SK-N-SH treated with all-trans-retinoic acid at 6 μM for 48 hours (cell line): ENCODE measurements around the gene DMD.

Experiments
- ATAC-seq: fragments of 200-7000 bp; cut with Tn5 transposase; 3 replicates; pipeline ENCODE4 v1.9.1; 2020; ENCODE audit warnings: mild to moderate bottlenecking, moderate library complexity
- ARNTL ChIP-seq: fragments of 450-650 bp; formaldehyde crosslinking; IDR thresholded peaks from 2 replicates; pipeline ENCODE4 v1.5.0; 2020; ENCODE audit warnings: low read depth, mild to moderate bottlenecking, moderate library complexity, borderline replicate concordance
- BACH2 ChIP-seq: fragments of 250-450 bp; sonication (Bioruptor Pico); IDR thresholded peaks from 2 replicates; pipeline ENCODE4 v1.9.0; 2021; ENCODE audit warnings: mild to moderate bottlenecking, borderline replicate concordance
- CSDC2 ChIP-seq: fragments of 250-450 bp; sonication (Bioruptor Pico); IDR thresholded peaks from 2 replicates; pipeline ENCODE4 v1.5.0; 2020; ENCODE audit warnings: mild to moderate bottlenecking, moderate library complexity
- ESRRG ChIP-seq: fragments of 250-450 bp; sonication (Bioruptor Pico); IDR thresholded peaks from 2 replicates; pipeline ENCODE4 v1.6.1; 2021; ENCODE audit warnings: mild to moderate bottlenecking
- GLIS3 ChIP-seq: fragments of 250-450 bp; sonication (Bioruptor Pico); IDR thresholded peaks from 2 replicates; pipeline ENCODE4 v1.5.0; 2020; ENCODE audit warnings: mild to moderate bottlenecking, moderate library complexity
- ISL1 ChIP-seq: fragments of 250-450 bp; sonication (Bioruptor Pico); IDR thresholded peaks from 2 replicates; pipeline ENCODE4 v2.1.2; 2022; ENCODE audit warnings: mild to moderate bottlenecking, moderate library complexity
- OSR1 ChIP-seq: fragments of 250-450 bp; sonication (Bioruptor Pico); IDR thresholded peaks from 2 replicates; pipeline ENCODE4 v1.8.0; 2022; ENCODE audit warnings: moderate library complexity, mild to moderate bottlenecking, inconsistent platforms
- PPARA ChIP-seq: fragments of 250-450 bp; sonication (Bioruptor Pico); IDR thresholded peaks from 2 replicates; pipeline ENCODE4 v1.5.0; 2020; ENCODE audit warnings: mild to moderate bottlenecking, borderline replicate concordance
- RARB ChIP-seq: fragments of 250-450 bp; sonication (Bioruptor Pico); IDR thresholded peaks from 2 replicates; pipeline ENCODE4 v1.8.0; 2021; ENCODE audit warnings: mild to moderate bottlenecking, moderate library complexity
- SNAI2 ChIP-seq: fragments of 250-450 bp; sonication (Bioruptor Pico); IDR thresholded peaks from 2 replicates; pipeline ENCODE4 v1.5.0; 2020; ENCODE audit warnings: mild to moderate bottlenecking, moderate library complexity
- TCF4 ChIP-seq: fragments of 250-450 bp; sonication (Bioruptor Pico); IDR thresholded peaks from 2 replicates; pipeline ENCODE4 v1.8.0; 2021; ENCODE audit warnings: mild to moderate bottlenecking, moderate library complexity, borderline replicate concordance
- TOX ChIP-seq: fragments of 250-450 bp; sonication (Bioruptor Pico); IDR thresholded peaks from 2 replicates; pipeline ENCODE4 v1.8.0; 2021; ENCODE audit warnings: mild to moderate bottlenecking, moderate library complexity, borderline replicate concordance
- TSHZ2 ChIP-seq: fragments of 250-450 bp; sonication (Bioruptor Pico); IDR thresholded peaks from 2 replicates; pipeline ENCODE4 v1.5.0; 2020; ENCODE audit warnings: mild to moderate bottlenecking, moderate library complexity
- ZC3H10 ChIP-seq: fragments of 250-450 bp; sonication (Bioruptor Pico); IDR thresholded peaks from 2 replicates; pipeline ENCODE4 v1.5.1; 2021; ENCODE audit warnings: mild to moderate bottlenecking, moderate library complexity
- ZFP3 ChIP-seq: fragments of 250-450 bp; sonication (Bioruptor Pico); IDR thresholded peaks from 2 replicates; pipeline ENCODE4 v1.5.0; 2020; ENCODE audit warnings: mild to moderate bottlenecking, moderate library complexity
- ZFP30 ChIP-seq: fragments of 450-650 bp; formaldehyde crosslinking; IDR thresholded peaks from 2 replicates; pipeline ENCODE4 v1.5.0; 2022; ENCODE audit warnings: mild to moderate bottlenecking, moderate library complexity
- ZNF565 ChIP-seq: fragments of 450-650 bp; formaldehyde crosslinking; conservative IDR thresholded peaks from 2 replicates; pipeline ENCODE4 v1.5.0; 2020; ENCODE audit warnings: low read depth, mild to moderate bottlenecking, moderate library complexity
- ZNF70 ChIP-seq: fragments of 450-650 bp; formaldehyde crosslinking; IDR thresholded peaks from 2 replicates; pipeline ENCODE4 v1.5.0; 2020; ENCODE audit warnings: mild to moderate bottlenecking, moderate library complexity
- ZNF8 ChIP-seq: fragments of 450-650 bp; formaldehyde crosslinking; IDR thresholded peaks from 2 replicates; pipeline ENCODE4 v1.5.0; 2020; ENCODE audit warnings: mild to moderate bottlenecking, moderate library complexity
- TF ChIP-seq, protein P1 (sequence below): fragments of 250-450 bp; sonication (Bioruptor Pico); IDR thresholded peaks from 2 replicates; pipeline ENCODE4 v1.8.0; 2020; ENCODE audit warnings: mild to moderate bottlenecking, moderate library complexity, borderline replicate concordance
- TF ChIP-seq, protein P2 (sequence below): fragments of 250-450 bp; sonication (Bioruptor Pico); IDR thresholded peaks from 2 replicates; pipeline ENCODE4 v1.5.1; 2020; ENCODE audit warnings: low read depth, mild to moderate bottlenecking, moderate library complexity
- TF ChIP-seq, protein P3 (sequence below): fragments of 250-450 bp; sonication (Bioruptor Pico); IDR thresholded peaks from 2 replicates; pipeline ENCODE4 v1.5.1; 2021; ENCODE audit warnings: mild to moderate bottlenecking, moderate library complexity
- TF ChIP-seq, protein P4 (sequence below): fragments of 250-450 bp; sonication (Bioruptor Pico); IDR thresholded peaks from 2 replicates; pipeline ENCODE4 v1.8.0; 2021; ENCODE audit warnings: low read depth, mild to moderate bottlenecking, moderate library complexity, borderline replicate concordance

DMD gene

DNA sequence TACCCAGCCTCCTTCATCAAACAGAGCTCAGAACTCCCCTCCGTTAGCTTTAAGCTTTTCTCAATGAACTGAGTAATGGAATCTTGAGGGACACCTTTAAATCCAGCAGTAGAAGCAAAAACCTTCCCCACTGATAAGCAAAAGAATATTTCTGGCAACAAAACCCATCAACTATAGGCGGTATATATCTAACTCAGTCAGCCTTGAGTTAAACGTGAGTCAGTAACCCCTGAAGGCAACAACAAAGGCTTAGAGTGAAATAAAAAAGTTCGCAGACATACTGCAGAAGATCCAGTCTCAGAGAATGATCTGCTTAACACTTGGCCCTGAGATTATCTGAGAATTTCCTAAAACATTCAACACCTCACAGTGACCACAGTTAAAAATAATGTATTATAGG, 77.2 kb downstream of the DMD start:
- ATAC-seq: no peak
- TF ChIP-seq ESRRG (CRISPR knock-in tag) (no peak), ISL1 (CRISPR knock-in tag) (no peak), ZNF8 (CRISPR knock-in tag) (no peak), PPARA (CRISPR knock-in tag) (no peak), GLIS3 (CRISPR knock-in tag) (no peak), ZC3H10 (CRISPR knock-in tag) (no peak), OSR1 (CRISPR knock-in tag) (no peak), ZNF565 (no peak), SNAI2 (no peak), ZNF70 (CRISPR knock-in tag) (no peak), TOX (CRISPR knock-in tag) (no peak), TSHZ2 (CRISPR knock-in tag) (no peak), CSDC2 (no peak), TCF4 (CRISPR knock-in tag) (no peak), RARB (CRISPR knock-in tag) (no peak), ZFP3 (CRISPR knock-in tag) (no peak)
- TF ChIP-seq, protein P1, sequence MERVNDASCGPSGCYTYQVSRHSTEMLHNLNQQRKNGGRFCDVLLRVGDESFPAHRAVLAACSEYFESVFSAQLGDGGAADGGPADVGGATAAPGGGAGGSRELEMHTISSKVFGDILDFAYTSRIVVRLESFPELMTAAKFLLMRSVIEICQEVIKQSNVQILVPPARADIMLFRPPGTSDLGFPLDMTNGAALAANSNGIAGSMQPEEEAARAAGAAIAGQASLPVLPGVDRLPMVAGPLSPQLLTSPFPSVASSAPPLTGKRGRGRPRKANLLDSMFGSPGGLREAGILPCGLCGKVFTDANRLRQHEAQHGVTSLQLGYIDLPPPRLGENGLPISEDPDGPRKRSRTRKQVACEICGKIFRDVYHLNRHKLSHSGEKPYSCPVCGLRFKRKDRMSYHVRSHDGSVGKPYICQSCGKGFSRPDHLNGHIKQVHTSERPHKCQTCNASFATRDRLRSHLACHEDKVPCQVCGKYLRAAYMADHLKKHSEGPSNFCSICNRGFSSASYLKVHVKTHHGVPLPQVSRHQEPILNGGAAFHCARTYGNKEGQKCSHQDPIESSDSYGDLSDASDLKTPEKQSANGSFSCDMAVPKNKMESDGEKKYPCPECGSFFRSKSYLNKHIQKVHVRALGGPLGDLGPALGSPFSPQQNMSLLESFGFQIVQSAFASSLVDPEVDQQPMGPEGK (CRISPR knock-in tag): no peak
- TF ChIP-seq, protein P2, sequence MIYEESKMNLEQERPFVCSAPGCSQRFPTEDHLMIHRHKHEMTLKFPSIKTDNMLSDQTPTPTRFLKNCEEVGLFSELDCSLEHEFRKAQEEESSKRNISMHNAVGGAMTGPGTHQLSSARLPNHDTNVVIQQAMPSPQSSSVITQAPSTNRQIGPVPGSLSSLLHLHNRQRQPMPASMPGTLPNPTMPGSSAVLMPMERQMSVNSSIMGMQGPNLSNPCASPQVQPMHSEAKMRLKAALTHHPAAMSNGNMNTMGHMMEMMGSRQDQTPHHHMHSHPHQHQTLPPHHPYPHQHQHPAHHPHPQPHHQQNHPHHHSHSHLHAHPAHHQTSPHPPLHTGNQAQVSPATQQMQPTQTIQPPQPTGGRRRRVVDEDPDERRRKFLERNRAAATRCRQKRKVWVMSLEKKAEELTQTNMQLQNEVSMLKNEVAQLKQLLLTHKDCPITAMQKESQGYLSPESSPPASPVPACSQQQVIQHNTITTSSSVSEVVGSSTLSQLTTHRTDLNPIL (CRISPR knock-in tag): no peak
- TF ChIP-seq, protein P3, sequence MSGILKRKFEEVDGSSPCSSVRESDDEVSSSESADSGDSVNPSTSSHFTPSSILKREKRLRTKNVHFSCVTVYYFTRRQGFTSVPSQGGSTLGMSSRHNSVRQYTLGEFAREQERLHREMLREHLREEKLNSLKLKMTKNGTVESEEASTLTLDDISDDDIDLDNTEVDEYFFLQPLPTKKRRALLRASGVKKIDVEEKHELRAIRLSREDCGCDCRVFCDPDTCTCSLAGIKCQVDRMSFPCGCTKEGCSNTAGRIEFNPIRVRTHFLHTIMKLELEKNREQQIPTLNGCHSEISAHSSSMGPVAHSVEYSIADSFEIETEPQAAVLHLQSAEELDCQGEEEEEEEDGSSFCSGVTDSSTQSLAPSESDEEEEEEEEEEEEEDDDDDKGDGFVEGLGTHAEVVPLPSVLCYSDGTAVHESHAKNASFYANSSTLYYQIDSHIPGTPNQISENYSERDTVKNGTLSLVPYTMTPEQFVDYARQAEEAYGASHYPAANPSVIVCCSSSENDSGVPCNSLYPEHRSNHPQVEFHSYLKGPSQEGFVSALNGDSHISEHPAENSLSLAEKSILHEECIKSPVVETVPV (CRISPR knock-in tag): no peak
- TF ChIP-seq, protein P4, sequence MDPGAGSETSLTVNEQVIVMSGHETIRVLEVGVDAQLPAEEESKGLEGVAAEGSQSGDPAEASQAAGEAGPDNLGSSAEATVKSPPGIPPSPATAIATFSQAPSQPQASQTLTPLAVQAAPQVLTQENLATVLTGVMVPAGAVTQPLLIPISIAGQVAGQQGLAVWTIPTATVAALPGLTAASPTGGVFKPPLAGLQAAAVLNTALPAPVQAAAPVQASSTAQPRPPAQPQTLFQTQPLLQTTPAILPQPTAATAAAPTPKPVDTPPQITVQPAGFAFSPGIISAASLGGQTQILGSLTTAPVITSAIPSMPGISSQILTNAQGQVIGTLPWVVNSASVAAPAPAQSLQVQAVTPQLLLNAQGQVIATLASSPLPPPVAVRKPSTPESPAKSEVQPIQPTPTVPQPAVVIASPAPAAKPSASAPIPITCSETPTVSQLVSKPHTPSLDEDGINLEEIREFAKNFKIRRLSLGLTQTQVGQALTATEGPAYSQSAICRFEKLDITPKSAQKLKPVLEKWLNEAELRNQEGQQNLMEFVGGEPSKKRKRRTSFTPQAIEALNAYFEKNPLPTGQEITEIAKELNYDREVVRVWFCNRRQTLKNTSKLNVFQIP (CRISPR knock-in tag): no peak

- ATAC-seq: no peak
- no peak for TF ChIP-seq ESRRG (CRISPR knock-in tag)
- TF ChIP-seq ZFP30 (CRISPR knock-in tag): no peak
- TF ChIP-seq TOX (CRISPR knock-in tag): no peak
- no peak for TF ChIP-seq ZC3H10 (CRISPR knock-in tag)
- TF ChIP-seq ZNF70 (CRISPR knock-in tag): no peak
- TF ChIP-seq TCF4 (CRISPR knock-in tag): no peak
- TF ChIP-seq, protein P1 (CRISPR knock-in tag): no peak
- no peak for TF ChIP-seq ZFP3 (CRISPR knock-in tag)
- TF ChIP-seq BACH2 (CRISPR knock-in tag): no peak
- TF ChIP-seq TSHZ2 (CRISPR knock-in tag): no peak
- no peak for TF ChIP-seq RARB (CRISPR knock-in tag)
- no peak for TF ChIP-seq ARNTL
- no peak for TF ChIP-seq ZNF565
- no peak for TF ChIP-seq ISL1 (CRISPR knock-in tag)
- TF ChIP-seq, protein P3 (CRISPR knock-in tag): no peak
- no peak for TF ChIP-seq SNAI2
- TF ChIP-seq, all 23 proteins: peak for 0
These were observed 78.0 kb downstream of the DMD start for GRCh38 chrX:33133320-33133719.
